Measurements from ENCODE around the gene TBC1D12.
"Not testable (repeated sequence)": the region's sequence is repeated elsewhere in the genome, so short reads cannot be mapped to it uniquely, and the experiment has no call there.

TBC1D12 gene

DNA sequence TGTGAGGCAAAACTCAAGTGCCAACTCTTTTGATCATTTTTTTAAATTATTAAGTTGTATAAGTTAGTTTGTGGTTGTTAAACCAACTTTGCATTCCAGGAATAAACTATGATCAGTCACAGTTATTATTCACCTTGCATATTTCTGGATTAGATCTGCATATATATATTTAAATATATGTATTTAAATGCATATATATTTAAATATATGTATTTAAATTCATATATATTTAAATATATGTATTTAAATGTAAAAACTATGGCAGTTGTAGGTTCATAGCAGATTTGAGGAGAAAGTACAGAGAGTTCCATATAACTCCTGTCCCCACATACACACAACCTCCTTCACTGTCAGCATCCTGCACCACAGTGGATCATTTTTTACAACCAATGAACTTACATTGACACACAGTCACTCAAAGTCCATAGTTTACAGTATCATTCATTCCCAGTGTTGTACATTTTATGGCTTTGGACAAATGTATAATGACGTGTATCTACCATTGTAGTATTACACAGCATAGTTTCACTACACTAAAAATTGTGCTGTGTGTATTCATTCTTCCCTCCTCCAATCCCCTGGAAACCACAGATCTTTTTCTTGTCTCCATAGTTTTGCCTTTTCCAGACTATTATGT lies 49.7 kb downstream of the TBC1D12 start:
- no peak for DNase-seq (ENCODE audit: low read depth in 2 of 2, low spot score in 1 of 2)

DNA sequence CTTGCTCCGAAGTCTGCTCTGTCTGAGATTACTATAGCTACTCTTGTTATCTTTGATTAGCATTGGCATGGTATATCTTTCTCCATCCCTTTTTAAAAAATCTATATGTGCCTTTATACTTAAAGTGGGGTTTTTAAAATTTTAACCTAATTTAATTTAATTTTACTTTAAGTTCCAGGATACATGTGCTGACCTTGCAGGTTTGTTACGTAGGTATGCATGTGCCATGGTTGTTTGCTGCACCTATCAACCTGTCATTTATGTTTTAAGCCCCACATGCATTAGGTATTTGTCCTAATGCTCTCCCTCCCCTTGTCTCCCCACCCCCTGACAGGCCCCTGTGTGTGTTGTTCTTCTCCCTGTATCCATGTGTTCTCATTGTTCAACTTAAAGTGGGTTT lies 54.6 kb downstream of the TBC1D12 start:
- DNase-seq (ENCODE audit: low read depth in 2 of 2, low spot score in 1 of 2): no peak

DNA sequence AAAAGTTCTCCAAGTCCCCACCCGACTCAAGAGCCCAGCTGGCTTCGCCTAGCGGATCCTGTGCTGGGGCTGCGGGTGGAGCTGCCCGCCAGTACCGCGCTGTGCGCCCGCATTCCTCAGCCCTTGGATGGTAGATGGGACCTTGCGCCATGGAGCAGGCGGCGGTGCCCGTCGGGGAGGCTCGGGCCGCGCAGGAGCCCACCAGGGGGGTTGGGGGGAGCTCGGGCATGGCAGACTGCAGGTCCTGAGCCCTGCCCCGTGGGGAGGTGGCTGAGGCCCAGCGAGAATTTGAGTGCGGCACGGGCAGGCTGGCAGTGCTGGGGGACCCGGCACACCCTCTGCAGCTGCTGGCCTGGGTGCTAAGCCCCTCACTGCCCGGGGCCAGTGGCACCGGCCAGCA lies 57.0 kb downstream of the TBC1D12 start:
- no peak for DNase-seq (ENCODE audit: low read depth in 2 of 2, low spot score in 1 of 2)

DNA sequence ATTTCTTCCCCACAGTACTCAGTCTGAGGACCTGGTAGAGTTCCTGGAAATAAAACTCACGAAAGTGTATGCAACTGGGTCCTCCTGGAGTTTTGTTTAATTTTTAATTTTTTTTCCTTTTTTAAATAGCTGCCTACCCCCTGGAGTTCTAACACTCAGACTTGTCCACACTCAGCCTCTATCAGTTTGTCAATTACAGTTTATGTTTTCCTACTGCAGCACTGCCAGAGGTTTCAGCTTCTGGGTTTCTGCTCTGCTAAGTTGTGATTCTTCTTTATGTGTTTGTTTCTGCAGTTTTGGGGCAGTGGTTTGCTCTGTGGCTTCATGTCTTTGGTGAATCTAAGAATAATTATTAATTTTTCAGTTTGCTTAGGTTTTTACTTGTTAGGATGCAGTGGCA lies 59.2 kb downstream of the TBC1D12 start:
- DNase-seq (ENCODE audit: low read depth in 2 of 2, low spot score in 1 of 2): no peak

DNA sequence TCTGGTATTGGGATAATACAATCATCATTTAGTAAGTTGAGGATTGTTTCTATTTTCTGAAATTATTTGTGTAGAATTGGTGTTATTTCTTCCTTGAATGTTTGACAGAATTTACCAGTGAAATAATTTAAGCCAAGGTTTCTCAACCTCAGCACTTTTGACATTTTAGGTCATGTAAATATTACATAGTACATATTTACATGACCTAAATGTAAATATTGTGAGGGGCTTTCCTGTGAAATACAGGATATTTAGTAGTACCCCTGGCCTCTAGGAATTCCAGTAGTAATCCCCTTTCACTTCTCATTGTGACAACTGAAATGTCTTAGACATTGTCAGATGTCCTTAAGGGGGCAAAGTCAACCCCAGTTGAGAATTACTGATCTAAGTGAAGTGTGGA lies 59.8 kb downstream of the TBC1D12 start:
- DNase-seq (ENCODE audit: low read depth in 2 of 2, low spot score in 1 of 2): no peak

DNA sequence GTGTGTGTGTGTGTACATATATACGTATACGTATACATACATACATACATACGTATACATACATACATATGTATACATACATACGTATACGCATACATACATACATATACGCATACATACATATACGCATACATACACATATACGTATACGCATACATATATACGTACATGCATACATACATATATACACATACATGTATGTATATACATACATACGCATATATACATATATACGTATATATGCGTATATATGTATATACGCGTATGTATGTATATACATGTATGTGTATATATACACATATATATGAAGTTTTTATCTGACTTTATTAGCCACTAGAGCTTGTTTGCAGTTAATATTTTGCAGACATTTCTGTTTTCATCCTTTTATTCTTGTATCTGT lies 63.3 kb downstream of the TBC1D12 start:
- no peak for DNase-seq (ENCODE audit: low read depth in 2 of 2, low spot score in 1 of 2)

DNA sequence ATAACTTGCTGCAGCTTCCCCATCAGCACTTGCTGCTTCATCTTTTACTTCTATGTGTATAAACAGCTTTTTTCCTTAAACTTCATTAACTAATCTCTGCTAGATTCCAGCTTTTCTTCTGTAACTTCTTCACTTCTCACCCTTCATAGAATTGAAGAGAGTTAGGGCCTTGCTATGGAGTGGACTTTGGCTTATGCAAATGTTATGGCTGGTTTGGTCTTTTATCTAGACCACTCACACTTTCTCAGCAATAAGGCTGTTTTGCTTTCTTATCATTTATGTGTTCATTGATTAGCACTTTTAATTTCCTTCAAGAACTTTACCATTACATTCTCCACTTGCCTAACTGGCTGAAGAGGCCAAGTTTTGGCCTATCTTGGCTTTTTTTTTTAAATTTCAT lies 79.1 kb downstream of the TBC1D12 start:
- no peak for DNase-seq (ENCODE audit: low read depth in 2 of 2, low spot score in 1 of 2)

DNA sequence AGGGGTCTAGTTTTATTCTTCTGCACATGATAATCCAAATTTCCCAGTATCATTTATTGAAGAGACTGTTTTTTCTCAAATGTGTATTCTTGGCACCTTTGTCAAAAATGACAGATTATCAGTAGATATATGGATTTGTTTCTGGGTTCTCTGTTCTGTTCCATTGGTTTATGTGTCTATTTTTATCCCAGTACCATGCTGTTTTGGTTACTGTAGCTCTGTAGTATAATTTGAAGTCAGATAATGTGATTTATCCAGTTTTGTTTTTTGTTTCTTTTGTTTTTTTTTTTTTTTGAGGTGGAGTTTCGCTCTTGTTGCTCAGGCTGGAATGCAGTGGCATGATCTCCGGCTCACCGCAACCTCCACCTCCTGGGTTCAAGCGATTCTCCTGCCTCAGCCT lies 81.6 kb downstream of the TBC1D12 start:
- no peak for DNase-seq (ENCODE audit: low read depth in 2 of 2, low spot score in 1 of 2)

DNA sequence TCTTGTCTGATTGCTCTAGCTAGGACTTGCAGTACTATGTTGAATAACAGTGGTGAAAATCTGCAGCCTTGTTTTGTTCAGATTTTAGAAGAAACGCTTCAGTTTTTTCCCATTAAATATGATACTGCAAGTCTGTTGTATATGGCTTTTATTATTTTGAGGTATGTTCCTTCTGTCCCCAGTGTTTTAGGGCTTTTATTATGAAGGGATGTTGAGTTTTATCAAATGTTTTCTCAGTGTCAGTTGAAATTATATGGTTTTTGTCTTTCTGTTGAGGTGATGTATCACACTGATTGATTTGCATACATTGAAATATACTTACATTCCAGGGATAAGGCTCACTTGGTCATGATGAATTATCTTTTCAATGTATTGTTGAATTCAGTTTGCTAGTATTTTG lies 82.8 kb downstream of the TBC1D12 start:
- DNase-seq (ENCODE audit: low read depth in 2 of 2, low spot score in 1 of 2): no peak

DNA sequence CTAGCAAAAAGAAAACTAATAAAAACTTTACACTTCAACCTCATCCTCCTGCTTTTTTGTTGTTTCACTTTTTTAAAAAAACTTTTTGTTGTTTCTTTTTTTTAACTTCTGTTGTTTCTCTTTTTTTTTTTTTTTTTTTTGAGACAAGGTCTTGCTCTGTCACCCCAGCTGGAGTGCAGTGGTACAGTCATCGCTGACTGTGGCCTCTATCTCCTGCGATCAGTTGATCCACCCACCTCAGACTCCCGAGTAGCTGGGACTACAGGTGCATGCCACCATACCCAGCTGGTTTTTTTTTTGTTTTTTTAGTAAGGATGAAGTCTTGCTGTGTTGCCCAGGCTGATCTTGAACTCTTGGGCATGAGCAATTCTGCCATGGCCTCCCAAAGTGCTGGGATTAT lies 85.2 kb downstream of the TBC1D12 start:
- DNase-seq (ENCODE audit: low read depth in 2 of 2, low spot score in 1 of 2): no peak

DNA sequence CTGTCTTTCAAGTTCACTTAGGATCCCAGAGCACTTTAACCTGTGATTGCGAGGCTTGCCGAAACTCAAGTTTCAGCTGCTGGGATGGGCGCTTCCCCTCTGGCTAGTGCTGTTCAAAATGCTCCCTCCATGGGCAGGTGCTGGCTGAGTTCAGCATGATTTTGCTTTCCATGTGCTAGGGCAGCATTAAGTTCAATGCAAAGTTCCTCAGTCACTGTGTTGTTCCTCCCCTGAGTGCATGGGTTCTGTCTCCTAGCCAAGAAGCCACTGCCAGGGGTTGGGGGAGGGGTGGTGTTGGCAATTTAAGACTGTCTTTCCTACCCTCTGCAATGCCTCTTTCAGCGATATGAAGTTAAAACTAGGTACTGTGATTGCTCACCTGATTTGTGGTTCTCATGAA lies 86.8 kb downstream of the TBC1D12 start:
- DNase-seq (ENCODE audit: low read depth in 2 of 2, low spot score in 1 of 2): no peak

DNA sequence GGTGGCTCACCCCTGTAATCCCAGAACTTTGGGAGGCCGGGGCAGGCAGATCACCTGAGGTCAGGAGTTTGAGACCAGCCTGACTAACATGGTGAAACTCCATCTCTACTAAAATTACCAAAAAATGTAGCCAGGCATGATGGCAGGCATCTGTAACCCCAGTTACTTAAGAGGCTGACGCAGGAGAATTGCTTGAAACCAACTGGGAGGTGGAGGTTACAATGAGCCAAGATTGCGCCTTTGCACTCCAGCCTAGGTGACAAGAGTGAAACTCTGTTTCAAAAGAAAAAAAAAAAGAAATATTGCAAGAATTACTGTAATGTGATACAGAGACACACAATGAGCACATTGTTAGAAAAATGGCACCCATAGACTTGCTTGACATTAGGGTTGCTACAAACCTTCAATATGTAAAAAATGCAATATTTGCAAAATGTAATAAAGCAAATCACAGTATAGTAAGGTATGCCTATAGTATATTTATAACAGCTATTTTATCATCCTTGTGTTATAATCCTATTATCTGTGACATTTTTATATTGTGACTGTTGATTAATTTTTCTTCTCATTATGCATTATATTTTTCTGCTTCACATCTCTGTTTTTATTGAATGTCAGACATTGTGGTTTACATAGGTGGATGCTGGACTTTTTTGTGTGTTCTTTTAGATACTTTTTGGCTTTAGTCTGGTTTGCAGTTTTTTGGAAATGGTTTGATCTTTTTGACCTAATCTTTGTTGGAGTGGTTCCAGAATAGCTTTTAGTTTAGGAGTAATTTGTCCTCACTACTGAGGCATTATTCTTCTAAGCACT lies 87.8 kb downstream of the TBC1D12 start:
- DNase-seq (ENCODE audit: low read depth in 2 of 2, low spot score in 1 of 2): no peak

DNA sequence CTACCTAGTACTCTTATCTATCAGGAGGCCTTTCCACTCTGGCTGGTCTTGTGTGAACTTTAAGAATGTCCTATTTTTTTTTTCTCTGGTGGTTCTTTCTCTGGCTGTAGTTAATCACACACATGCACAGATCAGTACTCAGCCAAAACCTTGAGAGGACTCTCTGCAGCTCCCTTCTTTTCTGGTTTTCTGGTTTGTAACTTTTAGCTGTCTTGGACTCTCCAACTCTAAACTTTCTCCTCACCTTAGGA lies 88.4 kb downstream of the TBC1D12 start:
- DNase-seq (ENCODE audit: low read depth in 2 of 2, low spot score in 1 of 2): no peak

DNA sequence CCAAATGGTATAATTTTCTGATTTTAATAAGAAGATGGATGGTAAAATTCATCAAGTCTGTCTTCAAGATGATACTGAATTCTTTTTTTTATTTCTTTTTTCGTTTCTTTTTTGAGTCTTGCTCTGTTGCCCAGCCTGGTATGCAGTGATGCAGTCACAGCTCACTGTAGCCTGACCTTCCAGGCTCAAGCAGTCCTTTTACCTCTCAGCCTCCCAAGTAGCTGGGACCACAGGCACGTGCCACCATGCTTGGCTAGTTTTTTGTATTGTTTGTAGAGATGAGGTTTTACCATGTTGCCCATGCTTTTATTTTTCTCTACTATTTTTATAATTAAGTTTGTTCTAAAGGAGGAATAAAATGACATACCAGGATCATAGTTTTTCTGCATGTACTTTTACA lies 91.1 kb downstream of the TBC1D12 start:
- DNase-seq (ENCODE audit: low read depth in 2 of 2, low spot score in 1 of 2): no peak

DNA sequence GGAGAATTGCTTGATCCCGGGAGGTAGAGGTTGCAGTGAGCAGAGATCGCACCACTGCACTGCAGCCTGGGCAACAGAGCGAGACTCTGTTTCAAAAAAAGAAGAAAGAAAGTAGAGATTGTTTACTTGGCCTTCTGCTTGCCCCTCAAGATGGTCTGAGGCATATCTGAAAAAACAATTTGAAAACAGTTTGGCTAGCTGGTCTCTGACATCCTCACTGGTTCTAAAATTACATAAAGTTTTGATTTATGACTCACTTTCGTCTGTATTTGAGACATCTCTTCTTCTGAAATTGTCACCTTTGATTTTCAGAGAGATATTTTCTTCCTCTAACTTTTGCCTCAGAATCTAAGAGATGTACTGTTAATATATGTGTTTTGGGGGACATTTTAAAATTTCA lies 93.7 kb downstream of the TBC1D12 start:
- DNase-seq (ENCODE audit: low read depth in 2 of 2, low spot score in 1 of 2): no peak

DNA sequence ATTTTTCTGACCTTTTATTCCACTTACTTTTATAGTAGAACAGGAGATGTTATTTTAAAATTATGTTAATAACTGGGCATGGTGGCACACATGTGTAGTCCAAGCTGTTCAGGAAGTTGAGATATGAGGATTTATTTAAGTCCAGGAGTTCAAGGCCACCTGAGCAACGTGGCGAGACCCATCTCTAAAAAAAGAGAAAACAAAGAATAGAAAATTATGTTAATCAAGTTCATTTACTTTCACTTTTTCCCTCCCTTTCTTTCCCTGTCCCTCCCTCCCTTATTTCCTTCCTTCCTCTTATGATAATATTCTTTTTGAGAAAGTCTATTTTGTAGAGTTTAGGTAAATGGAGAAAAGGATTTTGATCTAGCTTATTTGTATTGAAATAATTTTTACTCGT lies 94.3 kb downstream of the TBC1D12 start:
- no peak for DNase-seq (ENCODE audit: low read depth in 2 of 2, low spot score in 1 of 2)

DNA sequence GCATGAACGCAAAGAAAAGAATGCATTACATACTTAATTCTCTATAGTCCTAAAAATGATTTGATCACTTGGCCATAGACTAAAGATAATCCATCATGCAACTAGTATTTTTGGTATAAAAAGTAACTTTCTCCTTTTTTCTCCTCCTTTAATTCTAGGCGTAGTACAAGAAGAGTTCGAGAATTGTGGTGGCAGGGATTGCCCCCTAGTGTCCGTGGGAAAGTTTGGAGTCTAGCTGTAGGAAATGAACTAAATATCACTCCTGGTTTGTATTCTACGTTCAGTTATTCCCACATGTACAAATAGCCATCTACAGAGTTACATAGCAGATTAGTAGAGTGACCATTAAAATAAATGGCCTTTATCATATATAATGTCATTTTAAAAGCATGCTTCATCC lies 97.7 kb downstream of the TBC1D12 start:
- DNase-seq (ENCODE audit: low read depth in 2 of 2, low spot score in 1 of 2): no peak

DNA sequence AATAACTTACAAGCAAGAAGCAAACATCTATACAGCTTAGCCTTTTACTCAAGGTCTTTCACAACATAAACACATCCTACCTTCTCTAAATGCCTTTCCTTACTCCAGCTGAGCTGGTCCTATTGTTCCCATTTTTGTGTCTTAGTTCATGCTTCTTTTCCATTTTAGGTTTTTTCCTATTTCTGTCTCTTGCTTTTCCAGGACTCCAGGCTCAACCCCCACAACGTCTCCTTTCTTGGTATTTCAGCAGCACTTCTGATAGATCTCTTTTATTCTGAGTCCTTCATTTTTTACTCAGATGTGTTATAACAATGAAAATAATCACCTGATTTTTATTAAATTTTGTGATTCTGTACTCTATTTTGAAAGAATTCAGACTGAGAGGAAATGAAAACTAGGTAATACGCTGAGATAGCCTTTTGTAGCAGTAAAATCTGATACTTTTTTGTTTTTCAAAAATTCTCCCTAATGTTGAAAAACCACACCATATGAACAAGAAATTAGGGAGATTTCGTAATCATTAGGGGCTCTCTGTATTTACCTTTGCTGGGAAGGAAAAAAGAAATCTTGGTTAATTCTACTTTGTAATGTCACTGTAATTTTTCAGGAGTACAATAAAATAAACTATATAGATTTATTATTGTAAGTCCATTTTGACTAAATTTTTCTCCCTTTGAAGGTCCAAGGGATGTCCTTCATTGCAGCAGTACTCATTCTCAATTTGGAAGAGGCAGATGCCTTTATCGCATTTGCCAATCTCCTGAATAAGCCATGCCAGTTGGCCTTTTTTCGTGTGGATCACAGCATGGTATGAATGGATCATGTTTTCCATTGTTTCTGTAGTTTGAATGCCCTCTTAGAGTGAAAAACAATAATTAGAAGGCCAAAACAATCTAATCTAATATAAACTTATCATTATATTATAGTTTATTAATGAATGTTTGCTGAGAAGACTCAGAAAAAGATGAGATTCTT lies 119.2 kb downstream of the TBC1D12 start:
- no peak for DNase-seq (ENCODE audit: low read depth in 2 of 2, low spot score in 1 of 2)

DNA sequence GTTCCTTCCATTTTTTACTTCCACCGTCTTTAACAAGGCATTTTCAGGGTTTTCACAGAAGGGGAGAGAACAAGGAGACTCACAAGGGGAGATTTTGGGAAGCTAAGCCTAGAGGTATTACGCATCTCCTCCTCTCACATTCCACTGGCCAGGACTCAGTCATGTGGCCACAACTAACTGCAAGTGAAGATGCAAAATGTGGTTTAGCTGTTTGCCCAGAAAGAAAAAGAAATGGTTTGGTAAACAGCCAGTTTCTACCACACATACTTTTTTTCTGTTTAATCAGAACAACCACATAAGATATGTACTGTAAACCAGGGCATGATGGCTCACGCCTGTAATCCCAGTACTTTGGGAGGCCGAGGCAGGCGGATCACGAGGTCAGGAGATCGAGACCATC lies 121.8 kb downstream of the TBC1D12 start:
- DNase-seq (ENCODE audit: low read depth in 2 of 2, low spot score in 1 of 2): no peak

DNA sequence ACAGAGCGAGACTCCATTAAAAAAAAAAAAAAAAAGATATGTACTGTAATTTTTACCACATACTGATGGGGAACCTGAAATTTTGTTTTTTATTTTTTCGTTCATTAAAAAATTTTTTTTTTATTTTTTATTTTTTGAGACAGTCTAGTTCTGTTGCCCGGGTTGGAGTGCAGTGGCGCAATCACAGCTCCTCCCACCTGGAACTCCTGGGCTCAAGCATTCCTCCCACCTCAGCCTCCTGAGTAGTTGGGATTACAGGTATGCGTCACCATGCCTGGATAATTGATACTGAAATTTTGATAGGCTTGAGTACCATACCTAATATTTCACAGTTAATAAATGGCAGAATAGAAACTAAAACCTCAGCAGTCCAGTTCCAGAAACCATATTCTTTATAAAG lies 122.4 kb downstream of the TBC1D12 start:
- no peak for DNase-seq (ENCODE audit: low read depth in 2 of 2, low spot score in 1 of 2)

DNA sequence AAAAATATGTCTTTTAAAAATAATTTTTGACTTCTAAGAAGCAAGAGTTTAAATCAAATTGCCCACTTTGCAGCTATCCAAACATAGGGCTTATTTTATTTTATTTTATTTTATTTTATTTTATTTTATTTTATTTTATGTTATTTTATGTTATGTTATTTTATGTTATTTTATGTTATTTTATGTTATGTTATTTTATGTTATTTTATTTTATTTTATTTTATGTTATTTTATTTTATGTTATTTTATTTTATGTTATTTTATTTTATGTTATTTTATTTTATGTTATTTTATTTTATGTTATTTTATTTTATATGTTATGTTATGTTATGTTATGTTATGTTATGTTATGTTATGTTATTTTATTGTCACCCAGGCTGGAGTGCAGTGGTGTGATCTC lies 129.2 kb downstream of the TBC1D12 start:
- DNase-seq (ENCODE audit: low read depth in 2 of 2, low spot score in 1 of 2): not testable (repeated sequence)

DNA sequence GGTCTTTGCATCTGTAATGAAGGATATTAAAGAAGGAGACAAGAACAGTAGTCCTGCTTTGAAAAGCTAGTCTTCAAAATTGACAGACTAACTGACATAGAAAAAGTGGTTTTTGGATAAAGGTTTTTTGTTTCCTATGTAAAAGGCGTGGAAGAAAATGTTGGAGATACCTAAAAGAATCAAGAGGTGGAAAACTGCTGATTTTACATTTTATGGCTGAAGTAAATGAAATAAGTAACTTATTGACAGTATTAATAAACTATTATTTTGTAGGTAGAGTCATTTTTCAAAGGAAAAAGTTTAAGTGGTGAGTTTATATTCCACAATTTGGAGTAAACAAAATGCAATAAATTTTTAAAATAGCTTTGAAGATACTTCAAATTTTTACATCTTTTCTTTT lies 130.7 kb downstream of the TBC1D12 start:
- DNase-seq (ENCODE audit: low read depth in 2 of 2, low spot score in 1 of 2): no peak

Measured in stimulated activated CD8-positive, alpha-beta memory T cell treated with anti-CD3 and anti-CD28 coated beads, Interleukin-4, amount 100 ng/mL, for 4 hours (primary cell).